Kidney (tissue), 14 donors: ENCODE data around the gene ERMN. TPM values are rescaled to one million over a fixed set of nuclear protein-coding genes. Genes with fewer than 3 reads are reported as not detected.
A peak's percentile ranks its signal among the peaks of the same experiment; 100 is the strongest.

ENCODE experiments used
- DNase-seq, 5 donors: peaks; one replicate each; pipeline ENCODE4 v3.0.0-alpha.2; 2013 to 2020
- FAIRE-seq: peaks from 2 replicates; lab custom pipeline; 2012; peaks lifted over from hg19 to GRCh38; lab: Jason Lieb, UNC
- H3K27ac ChIP-seq, 2 donors: one replicate each; pipeline ENCODE4 v1.7.0; 2013; ENCODE audit warnings: low read depth in 2 of 2, low read length in 2 of 2, inconsistent platforms in 1 of 2
- H3K27me3 ChIP-seq: one replicate; pipeline ENCODE4 v1.7.1; 2013; ENCODE audit warnings: low read length, inconsistent platforms; ENCODE audit not compliant: control insufficient read depth, insufficient read depth
- H3K36me3 ChIP-seq, 3 donors: one replicate each; pipeline versions ENCODE4 v1.7.0 to v1.7.1; 2013; ENCODE audit warnings: low read length in 3 of 3, control low read depth in 1 of 3, inconsistent platforms in 1 of 3; ENCODE audit not compliant: insufficient read depth in 3 of 3, control insufficient read depth in 2 of 3
- H3K4me1 ChIP-seq, 3 donors: one replicate each; pipeline versions ENCODE4 v1.7.0 to v1.7.1; 2013; ENCODE audit warnings: low read length in 3 of 3, inconsistent platforms in 1 of 3, low read depth in 1 of 3; ENCODE audit not compliant: control insufficient read depth in 2 of 3, insufficient read depth in 2 of 3
- H3K4me3 ChIP-seq, 3 donors: one replicate each; pipeline versions ENCODE4 v1.7.0 to v1.8.1; 2013; ENCODE audit warnings: low read length in 3 of 3, control low read depth in 1 of 3, inconsistent platforms in 1 of 3
- H3K9ac ChIP-seq, 3 donors: one replicate each; pipeline versions ENCODE4 v1.7.0 to v1.7.1; 2013; ENCODE audit warnings: low read length in 3 of 3, control low read depth in 1 of 3, inconsistent platforms in 1 of 3
- H3K9me3 ChIP-seq, 3 donors: one replicate each; pipeline versions ENCODE4 v1.7.0 to v1.7.1; 2013; ENCODE audit warnings: low read length in 3 of 3, control low read depth in 1 of 3, inconsistent platforms in 1 of 3; ENCODE audit not compliant: control insufficient read depth in 2 of 3, insufficient read depth in 1 of 3
- intact Hi-C: fragments of 100-400 bp; cut with DNase I; formaldehyde crosslinking; loops from one replicate; pipeline ENCODE4 v1.11.1; 2022
- polyA plus RNA-seq: library from polyadenylated mRNA; stranded (reverse); fragments of 350-450 nt; fragmentation: Illumina TruSeq; extraction: RNeasy Lipid Tissue Mini Kit (QIAGEN cat#74804); gene quantifications from one replicate; pipeline ENCODE4 v1.2.3, GENCODE V29; 2014; ENCODE audit warnings: low read depth, low replicate concordance; ENCODE audit not compliant: insufficient read depth
- total RNA-seq: library from RNA; stranded (reverse); fragmentation: NEBNext Ultra II Directional; extraction: Animal tissue kit (Norgen Biotek cat#: 25700); gene quantifications from one replicate; pipeline ENCODE4 v1.2.1, GENCODE V29; 2021
- TF ChIP-seq, protein P1 (sequence below): IDR thresholded peaks from 3 replicates; pipeline ENCODE4 v1.5.1; 2012; ENCODE audit warnings: mild to moderate bottlenecking, moderate library complexity, borderline replicate concordance; ENCODE audit not compliant: insufficient read depth; ENCODE audit errors: extremely low read depth
- donor health status: control.
- donor health status: control.
- donor health status: control.
- donor health status: control.
- donor health status: control.
- donor health status: DM: yes; HTN: yes; CAD: no.
- donor health status: Normal renal cell carcinoma (clear cell type).

Gene ERMN
- total and polyA plus RNA-seq, 2 donors from 2014 or later = 0.11 to 1.6 TPM

DNA sequence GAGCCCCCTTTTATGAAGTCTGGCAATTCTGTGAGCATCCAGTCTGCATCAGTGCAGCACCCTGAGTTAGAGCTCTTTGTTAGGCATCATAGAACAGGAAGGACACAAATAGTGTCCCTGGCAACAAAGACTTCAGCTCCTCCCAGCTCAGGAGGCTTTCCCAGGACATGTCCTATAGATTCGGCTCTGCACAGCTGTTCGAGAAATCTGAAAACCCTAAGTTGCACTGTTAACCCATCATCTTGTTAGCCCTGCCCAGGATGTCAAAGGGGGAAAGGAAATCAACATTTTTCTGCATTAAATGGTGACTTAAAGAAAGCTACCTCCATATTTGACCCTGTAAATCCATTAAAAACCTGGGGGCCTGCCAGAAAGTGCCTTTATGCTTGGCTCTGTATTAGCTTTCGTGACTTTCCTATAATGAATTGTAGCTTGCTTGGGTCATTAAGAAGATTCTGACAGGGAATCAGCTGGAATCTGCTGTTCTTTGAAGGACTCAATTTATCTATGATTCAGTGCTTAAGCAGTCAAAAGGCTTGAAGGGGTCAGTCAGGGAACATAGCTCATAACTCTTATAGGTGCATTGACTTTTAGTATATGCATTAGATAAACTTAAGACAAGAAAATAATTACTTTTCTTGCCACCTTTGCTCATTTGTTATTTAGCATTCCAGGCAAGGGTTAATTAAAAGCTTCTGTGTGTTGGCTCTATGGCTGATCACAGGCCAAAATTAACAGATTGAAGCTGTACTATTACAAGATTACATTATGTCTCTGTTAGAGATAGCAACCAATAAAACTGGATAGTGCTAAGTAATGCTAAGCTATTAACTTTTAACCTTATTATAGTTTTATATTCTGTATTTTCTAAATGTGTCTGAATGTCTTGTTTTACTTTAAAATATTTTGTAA is 20.6 kb downstream of the ERMN start:
- peak in 3 of 5 donors; percentile 15 to 79 (median 70) for DNase-seq
- FAIRE-seq = no peak

GRCh38 chr2:157303612-157304011 is 22.0 kb downstream of the ERMN start:
- no peak for DNase-seq
- Histone ChIP-seq H3K9me3 (no peaks in the 10 kb centered on the region), H3K36me3 (no peaks in the 10 kb centered on the region), H3K4me1 (no peaks in the 10 kb centered on the region), H3K27me3 (no peaks in the 10 kb centered on the region), H3K4me3 (no peak overlapping the region), H3K9ac (no peak overlapping the region), H3K27ac (no peak overlapping the region)
- intact Hi-C loops = no loop called here
- TF ChIP-seq, protein P1, sequence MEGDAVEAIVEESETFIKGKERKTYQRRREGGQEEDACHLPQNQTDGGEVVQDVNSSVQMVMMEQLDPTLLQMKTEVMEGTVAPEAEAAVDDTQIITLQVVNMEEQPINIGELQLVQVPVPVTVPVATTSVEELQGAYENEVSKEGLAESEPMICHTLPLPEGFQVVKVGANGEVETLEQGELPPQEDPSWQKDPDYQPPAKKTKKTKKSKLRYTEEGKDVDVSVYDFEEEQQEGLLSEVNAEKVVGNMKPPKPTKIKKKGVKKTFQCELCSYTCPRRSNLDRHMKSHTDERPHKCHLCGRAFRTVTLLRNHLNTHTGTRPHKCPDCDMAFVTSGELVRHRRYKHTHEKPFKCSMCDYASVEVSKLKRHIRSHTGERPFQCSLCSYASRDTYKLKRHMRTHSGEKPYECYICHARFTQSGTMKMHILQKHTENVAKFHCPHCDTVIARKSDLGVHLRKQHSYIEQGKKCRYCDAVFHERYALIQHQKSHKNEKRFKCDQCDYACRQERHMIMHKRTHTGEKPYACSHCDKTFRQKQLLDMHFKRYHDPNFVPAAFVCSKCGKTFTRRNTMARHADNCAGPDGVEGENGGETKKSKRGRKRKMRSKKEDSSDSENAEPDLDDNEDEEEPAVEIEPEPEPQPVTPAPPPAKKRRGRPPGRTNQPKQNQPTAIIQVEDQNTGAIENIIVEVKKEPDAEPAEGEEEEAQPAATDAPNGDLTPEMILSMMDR = no peak
- FAIRE-seq = no peak

More for the DNA sequence above, 20.6 kb downstream of the ERMN start:
- TF ChIP-seq, protein P1 = no peak
- Histone ChIP-seq H3K36me3 (no peaks in the 10 kb centered on the region), H3K9me3 (no peaks in the 10 kb centered on the region), H3K4me3 (no peak overlapping the region), H3K4me1 (no peaks in the 10 kb centered on the region), H3K27me3 (no peaks in the 10 kb centered on the region), H3K9ac (no peak overlapping the region), H3K27ac (no peak overlapping the region)
- intact Hi-C loops = no loop called here

DNA sequence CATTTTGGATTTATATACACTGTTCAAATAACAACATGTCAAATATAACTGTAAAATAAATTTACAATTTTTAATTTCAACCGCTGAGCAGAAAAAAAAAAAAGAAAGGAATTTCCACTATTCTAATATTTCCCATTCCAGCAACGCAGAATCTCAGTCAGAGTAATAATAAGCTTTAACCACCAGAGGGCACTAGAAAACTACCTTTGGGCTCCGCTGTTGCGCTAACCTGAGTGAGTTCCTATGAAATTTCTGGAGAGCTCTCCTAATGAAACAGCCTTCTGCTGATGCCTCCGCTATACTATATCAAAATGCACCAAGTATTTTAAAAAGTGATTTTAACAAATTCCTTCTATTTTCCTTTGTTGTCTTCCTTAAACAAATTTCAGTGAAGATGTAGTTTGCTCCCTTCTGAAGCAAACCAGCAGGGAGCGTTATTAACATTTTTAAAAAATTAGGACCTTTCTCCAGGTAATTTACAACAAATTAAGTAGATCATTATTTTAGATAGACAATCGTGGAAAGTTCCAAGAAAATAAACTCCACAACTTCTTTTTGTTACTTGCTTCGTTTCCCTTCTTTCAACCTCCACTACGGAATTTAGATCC is 23.0 kb downstream of the ERMN start:
- H3K4me3 ChIP-seq = no peak overlapping the region
- no peak overlapping the region for H3K9ac ChIP-seq
- H3K9me3 ChIP-seq = no peaks in the 10 kb centered on the region
- DNase-seq (peak in 3 of 5 donors; percentile 13 to 84 (median 79)), FAIRE-seq (peak; percentile 77)
- no peaks in the 10 kb centered on the region for H3K27me3 ChIP-seq
- H3K27ac ChIP-seq = no peak overlapping the region
- TF ChIP-seq, protein P1 = peak; percentile 61
- no peaks in the 10 kb centered on the region for H3K4me1 ChIP-seq
- intact Hi-C loops = no loop called here
- no peaks in the 10 kb centered on the region for H3K36me3 ChIP-seq
